ENCODE results near the gene IFNA17.

DNA sequence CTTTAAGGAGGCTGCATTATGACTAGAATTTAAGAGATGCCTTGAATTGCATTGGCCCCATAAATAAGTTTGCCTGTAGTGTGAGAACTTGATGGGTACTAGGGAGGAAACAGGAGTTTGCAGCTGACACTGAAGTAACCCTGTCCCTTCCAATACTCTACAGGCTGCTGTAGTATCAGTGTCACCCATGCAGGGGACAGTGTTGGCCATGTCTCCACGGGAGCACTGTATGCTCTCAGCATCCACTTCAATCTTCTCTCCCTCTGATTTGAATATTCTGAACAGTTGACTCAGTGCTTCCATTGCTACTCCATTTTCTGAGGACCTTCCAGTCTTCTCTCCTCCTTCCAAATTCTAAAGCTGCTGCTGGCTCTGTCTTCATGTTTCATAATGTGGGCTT, 23.2 kb upstream of the IFNA17 start:
- no peak for TF ChIP-seq POLR2A (IDR thresholded peaks at IDR 0.05)
- TF ChIP-seq, protein P1, sequence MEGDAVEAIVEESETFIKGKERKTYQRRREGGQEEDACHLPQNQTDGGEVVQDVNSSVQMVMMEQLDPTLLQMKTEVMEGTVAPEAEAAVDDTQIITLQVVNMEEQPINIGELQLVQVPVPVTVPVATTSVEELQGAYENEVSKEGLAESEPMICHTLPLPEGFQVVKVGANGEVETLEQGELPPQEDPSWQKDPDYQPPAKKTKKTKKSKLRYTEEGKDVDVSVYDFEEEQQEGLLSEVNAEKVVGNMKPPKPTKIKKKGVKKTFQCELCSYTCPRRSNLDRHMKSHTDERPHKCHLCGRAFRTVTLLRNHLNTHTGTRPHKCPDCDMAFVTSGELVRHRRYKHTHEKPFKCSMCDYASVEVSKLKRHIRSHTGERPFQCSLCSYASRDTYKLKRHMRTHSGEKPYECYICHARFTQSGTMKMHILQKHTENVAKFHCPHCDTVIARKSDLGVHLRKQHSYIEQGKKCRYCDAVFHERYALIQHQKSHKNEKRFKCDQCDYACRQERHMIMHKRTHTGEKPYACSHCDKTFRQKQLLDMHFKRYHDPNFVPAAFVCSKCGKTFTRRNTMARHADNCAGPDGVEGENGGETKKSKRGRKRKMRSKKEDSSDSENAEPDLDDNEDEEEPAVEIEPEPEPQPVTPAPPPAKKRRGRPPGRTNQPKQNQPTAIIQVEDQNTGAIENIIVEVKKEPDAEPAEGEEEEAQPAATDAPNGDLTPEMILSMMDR (IDR thresholded peaks at IDR 0.05) = no peak
